ENCODE results near the gene SIK1. TPM values are rescaled to one million over a fixed set of nuclear protein-coding genes. Genes with fewer than 3 reads are reported as not detected.
"Not testable (repeated sequence)": the region's sequence is repeated elsewhere in the genome, so short reads cannot be mapped to it uniquely, and the experiment has no call there.

The SIK1 gene
- total RNA-seq, 2 donors from 2014 or later: 3.9 to 33.5 TPM

DNA sequence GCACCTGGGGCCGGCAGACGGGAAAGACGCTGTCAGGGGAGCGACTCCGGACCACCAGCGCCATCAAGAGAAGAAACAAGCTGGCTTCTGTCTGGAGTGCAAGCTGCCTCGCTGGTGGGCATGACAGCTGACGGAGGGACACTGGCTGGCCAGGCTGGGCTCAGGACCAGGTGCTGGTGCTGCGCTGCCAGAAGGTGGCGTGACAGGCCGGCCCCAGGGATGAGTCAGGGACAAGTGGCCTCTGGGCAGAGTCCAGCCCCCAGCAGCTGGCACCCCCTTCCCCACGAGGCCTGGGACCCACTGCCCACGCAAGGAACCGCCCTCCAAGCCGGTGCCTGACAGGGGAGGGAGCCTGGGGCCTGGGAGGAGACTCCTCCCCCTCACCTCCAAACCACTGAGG lies 7.5 kb downstream of the SIK1 start:
- H3K4me1 ChIP-seq; H3K27me3 ChIP-seq; H3K27ac ChIP-seq; DNase-seq (ENCODE audit: low spot score); H3K4me3 ChIP-seq; H3K36me3 ChIP-seq; H3K9me3 ChIP-seq: not testable (repeated sequence)

DNA sequence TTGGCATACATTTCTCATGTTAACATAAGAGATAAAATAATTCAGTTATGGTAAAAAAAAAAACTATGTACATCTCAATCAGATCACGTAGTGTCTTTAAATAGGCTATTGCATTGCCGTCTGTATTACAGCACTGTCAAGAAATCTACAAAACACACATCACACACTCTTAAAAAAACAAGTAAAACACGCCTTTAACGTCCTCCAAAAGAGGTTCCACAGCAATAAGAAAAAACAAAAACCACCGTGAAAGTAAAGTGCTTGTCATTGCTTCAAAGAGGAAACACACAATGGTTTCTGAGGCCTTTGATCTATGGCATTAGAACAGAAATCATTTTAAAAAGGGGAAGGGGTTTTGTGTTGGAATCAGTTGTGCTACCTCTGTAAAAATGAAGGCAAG lies 12.4 kb downstream of the SIK1 start:
- not testable (repeated sequence) for H3K4me1 ChIP-seq, H3K4me3 ChIP-seq, H3K9me3 ChIP-seq

DNA sequence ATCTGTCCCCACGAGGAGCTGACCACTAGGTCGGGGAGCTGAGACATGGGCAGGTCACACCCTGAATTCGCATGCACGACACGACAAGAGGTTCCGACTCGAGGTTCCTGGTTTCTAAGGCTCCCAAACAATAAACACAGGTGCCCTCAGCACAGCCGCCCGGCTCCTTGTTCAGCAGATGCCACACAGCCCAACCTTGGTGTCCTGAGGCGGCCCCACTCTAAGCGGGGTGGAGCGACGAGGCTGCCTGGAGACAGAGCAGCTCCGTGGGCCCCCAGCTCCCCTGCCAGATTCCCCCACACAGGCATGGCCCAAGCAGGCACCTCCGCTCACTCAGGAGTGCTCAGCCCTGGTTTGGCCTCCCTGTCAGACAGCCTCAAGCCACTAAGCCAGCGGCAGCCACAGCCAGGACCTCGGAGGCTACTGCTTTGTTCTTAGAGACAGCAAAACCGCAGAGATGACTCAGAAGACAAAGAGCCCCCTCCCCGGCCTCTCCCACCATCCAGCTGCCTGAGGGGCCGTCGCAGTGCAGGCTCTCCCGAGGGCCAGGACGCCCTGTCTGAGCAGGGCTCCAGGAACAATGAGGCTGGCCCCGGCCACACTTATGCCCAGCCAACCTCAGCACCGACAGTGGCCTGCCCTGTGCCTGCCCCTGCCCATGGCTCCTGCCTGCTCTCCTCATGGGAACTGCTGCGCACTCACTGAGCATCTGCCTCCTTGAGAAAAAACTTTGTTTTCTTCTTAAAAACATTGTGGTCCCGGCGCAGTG lies 14.7 kb downstream of the SIK1 start:
- H3K4me3 ChIP-seq; H3K9me3 ChIP-seq; H3K4me1 ChIP-seq; H3K27me3 ChIP-seq; H3K36me3 ChIP-seq; H3K27ac ChIP-seq; DNase-seq (ENCODE audit: low spot score): not testable (repeated sequence)

More for the DNA sequence above, 12.4 kb downstream of the SIK1 start:
- not testable (repeated sequence) for DNase-seq (ENCODE audit: low spot score); H3K27me3 ChIP-seq; H3K27ac ChIP-seq; H3K36me3 ChIP-seq

DNA sequence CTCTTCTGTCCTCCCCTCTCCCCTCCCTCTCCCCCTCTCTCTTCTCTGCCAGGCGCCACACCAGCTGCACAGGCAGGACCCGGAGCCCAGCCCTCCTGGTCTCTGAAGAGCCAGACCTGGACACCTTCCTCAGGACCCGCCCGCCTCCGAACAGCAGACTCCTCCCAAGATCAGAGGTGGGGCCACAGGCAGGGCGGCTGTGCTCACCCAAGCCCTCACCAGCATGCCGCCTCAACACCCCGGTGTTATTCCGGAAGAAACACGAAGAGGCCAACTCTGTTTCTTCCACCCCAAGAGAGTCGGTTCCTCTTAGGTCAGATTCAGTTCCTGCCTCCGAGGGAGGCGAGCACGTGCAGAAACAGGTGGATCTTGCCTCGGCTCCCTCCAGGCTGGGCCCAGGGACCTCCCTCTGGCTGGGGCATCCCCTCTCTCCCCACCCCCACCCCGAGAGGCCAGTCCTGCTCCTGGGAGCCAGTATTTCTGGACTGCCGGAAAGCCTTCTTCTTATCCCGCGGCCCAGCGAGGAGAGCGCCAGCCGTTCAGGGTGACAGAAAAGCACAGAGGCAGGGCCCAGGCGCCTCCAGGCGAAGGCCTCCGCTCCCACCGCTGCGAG lies 16.4 kb downstream of the SIK1 start:
- not testable (repeated sequence) for H3K9me3 ChIP-seq; DNase-seq (ENCODE audit: low spot score); H3K4me1 ChIP-seq

DNA sequence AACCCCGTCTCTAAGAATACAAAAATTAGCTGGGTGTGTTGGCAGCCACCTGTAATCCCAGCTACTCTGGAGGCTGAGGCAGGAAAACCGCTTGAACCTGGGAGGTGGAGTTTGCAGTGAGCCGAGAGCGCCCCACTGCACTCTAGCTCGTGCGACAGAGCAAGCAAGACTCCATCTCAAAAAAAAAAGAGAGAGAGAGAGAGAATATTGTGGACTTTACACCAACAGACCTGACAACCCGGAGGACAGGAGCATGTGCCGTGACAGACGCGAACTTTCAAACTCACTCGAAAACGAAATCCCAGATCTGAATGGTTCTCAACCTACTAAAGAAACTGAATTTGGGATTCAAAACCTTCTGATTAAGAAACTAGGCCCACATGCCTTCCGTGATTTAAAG lies 19.8 kb downstream of the SIK1 start:
- H3K36me3 ChIP-seq; H3K4me3 ChIP-seq; H3K27ac ChIP-seq; H3K9me3 ChIP-seq; H3K4me1 ChIP-seq; DNase-seq (ENCODE audit: low spot score); H3K27me3 ChIP-seq: not testable (repeated sequence)

More for the DNA sequence above, 16.4 kb downstream of the SIK1 start:
- H3K27me3 ChIP-seq, H3K27ac ChIP-seq, H3K4me3 ChIP-seq, H3K36me3 ChIP-seq: not testable (repeated sequence)

DNA sequence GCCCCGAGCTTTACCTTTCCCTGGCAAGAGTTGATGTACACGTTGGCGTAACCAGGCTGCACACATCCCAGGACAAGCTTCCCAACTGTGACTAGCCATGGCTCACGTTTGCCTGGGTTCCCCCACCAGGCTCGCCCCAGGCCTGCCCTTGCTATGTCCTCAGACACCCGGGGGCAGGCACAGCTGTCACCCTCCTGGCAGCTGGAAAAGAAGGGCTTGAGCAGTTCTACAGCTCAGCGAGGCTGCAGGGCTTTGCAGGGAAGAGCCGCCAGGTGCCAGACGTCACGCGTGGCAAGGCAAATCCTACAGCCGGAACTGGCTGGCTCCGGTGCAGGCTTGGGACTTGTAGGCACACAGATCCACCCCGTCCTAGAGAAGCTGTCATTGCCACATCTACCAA lies 22.5 kb downstream of the SIK1 start:
- H3K27me3 ChIP-seq; H3K36me3 ChIP-seq; H3K4me3 ChIP-seq; DNase-seq (ENCODE audit: low spot score); H3K4me1 ChIP-seq; H3K9me3 ChIP-seq; H3K27ac ChIP-seq: not testable (repeated sequence)

DNA sequence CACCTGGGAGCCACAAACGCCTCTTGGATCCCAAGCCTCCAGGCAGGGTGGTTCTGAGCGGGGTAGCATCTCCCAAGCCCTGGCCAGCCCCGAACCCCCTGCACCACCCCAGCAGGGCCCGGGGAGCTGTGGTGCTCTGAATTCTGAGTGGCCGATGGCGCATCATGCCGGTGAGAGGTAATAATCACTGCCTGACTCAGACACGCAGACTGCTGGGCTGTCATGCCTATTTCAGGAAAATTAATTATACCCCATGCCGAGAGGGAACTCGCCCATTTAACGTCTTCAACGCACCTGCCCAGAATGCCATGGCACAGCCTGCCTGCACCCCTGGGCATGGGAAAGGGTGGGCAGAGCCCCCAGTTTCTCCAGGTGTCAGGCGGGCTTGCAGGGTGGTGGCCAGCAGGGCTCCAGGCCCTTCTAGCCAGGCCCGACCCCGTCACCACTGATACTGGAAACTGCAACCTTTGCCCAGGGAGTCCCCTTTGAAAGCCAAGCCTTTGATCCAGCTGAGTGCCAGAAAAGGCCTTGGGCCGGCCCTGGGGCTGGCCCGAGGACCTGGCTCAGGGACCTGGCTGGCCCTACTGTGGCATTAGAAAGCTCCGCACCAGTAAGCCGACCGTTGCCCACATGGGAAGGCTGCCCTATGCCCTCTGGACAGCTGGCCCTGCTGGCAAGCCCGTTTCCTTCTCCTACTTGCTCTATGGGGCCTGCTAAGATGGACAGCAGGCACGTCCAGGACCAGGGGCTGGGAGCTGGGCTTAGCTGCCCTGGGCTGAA lies 23.1 kb downstream of the SIK1 start:
- H3K27ac ChIP-seq; H3K4me1 ChIP-seq; H3K36me3 ChIP-seq; DNase-seq (ENCODE audit: low spot score); H3K27me3 ChIP-seq; H3K4me3 ChIP-seq; H3K9me3 ChIP-seq: not testable (repeated sequence)

DNA sequence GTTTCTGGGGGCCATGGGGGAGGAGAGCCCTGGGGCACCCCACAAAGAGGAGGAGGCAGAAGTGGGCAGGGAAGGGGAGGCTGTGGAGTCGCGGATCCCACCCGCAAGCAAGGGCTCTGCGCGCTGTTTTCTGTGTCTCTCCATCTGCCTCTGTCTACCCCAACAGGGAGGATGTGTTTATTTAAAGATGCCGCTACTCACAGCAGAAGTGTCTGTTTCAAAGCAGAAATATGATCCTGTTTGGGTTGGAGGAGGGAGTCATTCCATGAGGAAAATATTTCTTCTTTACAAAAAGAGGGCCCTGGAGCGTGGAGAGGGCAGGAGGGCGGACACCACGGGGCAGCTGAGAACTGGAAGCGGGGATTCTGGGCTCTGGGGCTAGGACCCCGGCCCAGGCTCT lies 25.8 kb downstream of the SIK1 start:
- H3K27ac ChIP-seq; H3K27me3 ChIP-seq; H3K9me3 ChIP-seq; DNase-seq (ENCODE audit: low spot score); H3K4me1 ChIP-seq; H3K36me3 ChIP-seq; H3K4me3 ChIP-seq: not testable (repeated sequence)

DNA sequence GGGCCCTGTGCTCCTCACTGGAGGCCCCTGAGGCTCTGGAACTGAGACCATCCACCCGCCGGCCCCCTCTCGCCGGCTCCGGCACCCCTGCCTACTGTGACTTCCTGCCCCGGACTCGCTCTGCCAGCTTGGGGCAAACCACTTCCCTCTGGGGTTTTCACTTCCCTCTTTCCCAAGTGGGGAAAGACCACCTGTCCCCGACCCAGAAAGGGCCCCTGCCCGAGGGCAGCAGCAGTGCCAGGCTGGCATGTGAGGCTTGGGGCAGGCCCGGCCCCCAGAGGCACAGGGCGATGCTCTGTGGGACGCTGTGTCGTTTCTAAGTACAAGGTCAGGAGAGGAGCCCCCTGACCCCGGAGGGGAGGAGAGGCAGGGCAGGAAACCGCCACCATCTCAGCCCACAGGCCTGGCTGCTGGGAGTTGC lies 27.3 kb downstream of the SIK1 start:
- DNase-seq (ENCODE audit: low spot score); H3K4me1 ChIP-seq; H3K4me3 ChIP-seq; H3K9me3 ChIP-seq; H3K36me3 ChIP-seq; H3K27me3 ChIP-seq; H3K27ac ChIP-seq: not testable (repeated sequence)

DNA sequence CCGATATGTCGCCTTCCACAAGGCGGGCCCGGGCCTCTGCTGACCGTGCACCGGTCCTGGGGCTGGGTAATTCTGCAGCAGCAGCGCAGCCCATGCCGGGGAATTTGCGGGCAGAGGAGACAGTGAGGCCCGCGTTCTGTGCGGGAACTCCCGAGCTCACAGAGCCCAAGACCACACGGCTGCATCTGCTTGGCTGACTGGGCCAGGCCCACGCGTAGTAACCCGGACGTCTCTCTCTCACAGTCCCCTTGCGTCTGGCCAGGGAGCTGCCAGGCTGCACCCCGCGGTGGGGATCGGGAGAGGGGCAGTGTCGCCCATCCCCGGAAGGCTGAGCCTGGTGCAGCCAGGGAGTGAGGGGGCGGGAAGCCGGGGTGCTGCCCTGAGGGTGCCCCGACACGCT lies 27.8 kb downstream of the SIK1 start:
- not testable (repeated sequence) for H3K4me1 ChIP-seq, H3K27me3 ChIP-seq

DNA sequence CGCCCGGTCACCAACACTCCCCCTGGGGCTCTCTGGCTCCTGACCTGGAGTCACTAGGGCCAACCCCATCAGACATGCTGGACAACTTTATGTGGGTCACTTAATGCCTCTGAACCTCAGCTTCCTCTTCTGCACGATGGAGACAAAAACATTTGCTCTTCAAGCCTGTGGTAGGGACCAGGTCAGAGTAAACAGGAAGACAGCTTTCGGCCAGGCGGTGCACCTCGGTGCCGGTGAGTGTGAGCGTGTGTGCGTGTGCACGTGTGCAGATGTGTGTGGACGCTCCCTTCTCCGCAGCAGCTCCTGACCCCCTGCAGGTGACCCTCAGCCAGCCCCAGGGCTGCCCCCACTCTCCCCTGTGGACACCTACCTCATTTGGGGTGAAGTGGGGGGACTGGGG lies 28.4 kb downstream of the SIK1 start:
- not testable (repeated sequence) for H3K27me3 ChIP-seq; H3K4me3 ChIP-seq; H3K9me3 ChIP-seq; H3K36me3 ChIP-seq; H3K4me1 ChIP-seq; DNase-seq (ENCODE audit: low spot score); H3K27ac ChIP-seq

More for the DNA sequence above, 27.8 kb downstream of the SIK1 start:
- not testable (repeated sequence) for H3K36me3 ChIP-seq; H3K9me3 ChIP-seq; DNase-seq (ENCODE audit: low spot score); H3K27ac ChIP-seq; H3K4me3 ChIP-seq

DNA sequence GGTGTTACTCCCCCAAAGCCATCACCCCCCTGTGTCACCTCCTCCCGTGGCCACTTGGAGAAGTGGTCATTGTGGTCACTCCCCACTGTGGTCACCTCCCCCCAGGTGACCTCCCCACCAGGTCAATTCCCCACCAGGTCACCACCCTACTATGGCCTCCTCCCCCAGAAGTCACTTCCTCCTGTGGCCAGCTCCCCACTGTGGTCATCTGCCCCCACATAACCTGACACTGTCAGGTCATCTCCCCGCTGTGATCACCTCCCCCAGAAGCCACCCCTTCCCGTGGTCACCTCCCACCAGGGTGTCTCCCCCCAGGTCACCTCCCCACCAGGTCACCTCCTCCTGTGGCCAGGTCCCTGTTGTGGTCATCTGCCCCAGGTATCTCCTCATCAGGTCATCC lies 28.9 kb downstream of the SIK1 start:
- not testable (repeated sequence) for DNase-seq (ENCODE audit: low spot score); H3K4me1 ChIP-seq; H3K9me3 ChIP-seq; H3K27ac ChIP-seq; H3K4me3 ChIP-seq; H3K36me3 ChIP-seq; H3K27me3 ChIP-seq

DNA sequence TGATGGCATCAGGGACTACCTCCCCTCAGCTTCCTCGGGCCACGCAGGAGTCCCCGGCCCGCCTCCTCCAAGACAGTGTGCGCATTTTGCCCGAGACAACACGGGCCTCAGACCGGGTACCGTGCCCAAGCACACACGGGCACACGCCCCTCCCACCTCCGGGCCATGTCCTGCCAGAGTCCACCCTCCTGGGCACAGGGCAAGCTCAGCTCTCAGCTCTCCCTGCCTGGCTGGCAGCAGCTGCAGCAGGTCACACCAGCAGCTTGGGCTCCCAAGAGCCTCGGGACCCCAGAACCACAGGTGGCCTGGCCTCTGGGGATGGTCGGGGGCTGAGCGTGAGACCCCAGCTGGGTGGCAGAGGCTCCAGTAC lies 29.5 kb downstream of the SIK1 start:
- not testable (repeated sequence) for H3K4me1 ChIP-seq; H3K9me3 ChIP-seq; H3K27me3 ChIP-seq; H3K4me3 ChIP-seq; H3K36me3 ChIP-seq; DNase-seq (ENCODE audit: low spot score); H3K27ac ChIP-seq

DNA sequence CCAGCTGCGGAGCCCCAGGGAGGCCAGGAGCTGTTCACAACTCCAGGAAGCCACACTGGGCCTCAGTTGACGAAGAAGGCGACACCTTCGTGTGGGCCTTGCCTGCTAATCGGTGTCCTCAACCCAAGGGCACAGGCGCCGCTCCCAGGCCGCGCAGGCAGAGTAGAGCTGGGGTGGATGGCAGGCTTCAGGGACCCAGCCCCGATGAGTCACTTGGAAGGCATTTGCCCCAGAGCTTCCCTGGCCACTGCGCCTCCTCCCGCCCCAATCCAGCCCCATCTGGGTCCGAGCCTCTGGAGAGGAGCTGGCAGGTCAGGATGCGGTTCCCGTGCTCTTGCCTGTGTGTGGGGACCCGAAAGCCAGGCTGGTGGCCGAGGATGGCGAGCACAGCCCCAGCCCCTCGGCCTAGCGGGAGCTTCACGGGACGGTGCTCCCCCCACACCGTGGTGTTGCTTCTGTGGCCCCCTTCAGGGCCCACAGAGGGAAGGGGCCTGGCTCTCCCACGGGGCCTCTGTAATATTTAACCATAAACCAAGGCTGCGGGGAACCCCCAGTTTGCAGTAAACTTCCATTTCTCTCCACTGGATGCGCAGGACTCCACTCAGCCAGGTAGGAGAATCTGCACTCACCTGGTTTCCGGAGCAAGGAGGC lies 30.0 kb downstream of the SIK1 start:
- DNase-seq (ENCODE audit: low spot score); H3K36me3 ChIP-seq; H3K9me3 ChIP-seq; H3K27ac ChIP-seq; H3K27me3 ChIP-seq; H3K4me1 ChIP-seq; H3K4me3 ChIP-seq: not testable (repeated sequence)

DNA sequence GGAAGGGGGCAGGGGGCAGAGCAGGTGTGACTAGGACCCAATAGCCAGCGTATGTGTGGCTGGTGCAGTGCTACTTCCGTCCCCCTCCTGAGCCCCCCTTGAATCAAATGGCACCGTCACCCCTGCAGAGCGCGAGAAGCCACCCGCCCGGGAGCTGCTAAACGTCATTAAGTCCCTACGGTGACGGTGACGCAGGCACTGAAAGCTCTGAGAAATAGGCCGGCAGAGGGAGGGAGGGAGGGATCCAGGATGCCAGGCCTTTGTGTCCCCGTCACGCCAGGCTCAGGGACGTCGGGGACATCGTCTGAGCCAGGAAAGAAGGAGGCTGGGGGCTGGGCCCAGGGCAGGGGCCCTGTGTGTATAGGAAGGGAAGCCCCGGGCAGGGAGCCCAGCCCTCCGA lies 43.6 kb downstream of the SIK1 start:
- DNase-seq (ENCODE audit: low spot score); H3K36me3 ChIP-seq; H3K4me3 ChIP-seq; H3K27me3 ChIP-seq; H3K9me3 ChIP-seq; H3K4me1 ChIP-seq; H3K27ac ChIP-seq: not testable (repeated sequence)

All from right atrium auricular region (tissue), 2 donors.